ENCODE data around the gene TAAR1.

DNA sequence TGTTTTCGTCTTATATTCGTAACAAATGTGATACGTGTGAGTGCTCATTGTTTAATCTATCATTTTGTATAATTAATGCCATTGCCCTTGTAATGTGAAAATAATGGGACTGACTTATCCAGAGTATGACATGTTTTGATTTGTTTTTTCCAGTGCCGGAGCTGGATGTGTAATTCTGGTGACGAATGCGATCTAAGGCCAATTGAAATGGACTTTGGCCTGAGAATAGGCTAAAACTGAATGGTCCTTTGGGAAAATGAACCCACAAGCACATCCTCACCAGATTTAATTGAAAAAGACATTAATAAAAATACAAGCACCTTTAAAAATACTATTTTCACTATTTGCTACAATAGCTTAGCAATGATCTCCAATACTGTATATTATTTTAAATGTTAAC, 62.8 kb downstream of the TAAR1 start:
- TF ChIP-seq, protein P1, sequence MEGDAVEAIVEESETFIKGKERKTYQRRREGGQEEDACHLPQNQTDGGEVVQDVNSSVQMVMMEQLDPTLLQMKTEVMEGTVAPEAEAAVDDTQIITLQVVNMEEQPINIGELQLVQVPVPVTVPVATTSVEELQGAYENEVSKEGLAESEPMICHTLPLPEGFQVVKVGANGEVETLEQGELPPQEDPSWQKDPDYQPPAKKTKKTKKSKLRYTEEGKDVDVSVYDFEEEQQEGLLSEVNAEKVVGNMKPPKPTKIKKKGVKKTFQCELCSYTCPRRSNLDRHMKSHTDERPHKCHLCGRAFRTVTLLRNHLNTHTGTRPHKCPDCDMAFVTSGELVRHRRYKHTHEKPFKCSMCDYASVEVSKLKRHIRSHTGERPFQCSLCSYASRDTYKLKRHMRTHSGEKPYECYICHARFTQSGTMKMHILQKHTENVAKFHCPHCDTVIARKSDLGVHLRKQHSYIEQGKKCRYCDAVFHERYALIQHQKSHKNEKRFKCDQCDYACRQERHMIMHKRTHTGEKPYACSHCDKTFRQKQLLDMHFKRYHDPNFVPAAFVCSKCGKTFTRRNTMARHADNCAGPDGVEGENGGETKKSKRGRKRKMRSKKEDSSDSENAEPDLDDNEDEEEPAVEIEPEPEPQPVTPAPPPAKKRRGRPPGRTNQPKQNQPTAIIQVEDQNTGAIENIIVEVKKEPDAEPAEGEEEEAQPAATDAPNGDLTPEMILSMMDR (conservative IDR thresholded peaks at IDR 0.05; ENCODE audit: low read depth in 2 of 2), result no peak
- TF ChIP-seq EZH2 (IDR thresholded peaks at IDR 0.05; ENCODE audit: low read depth, unreplicated experiment), result no peak
